ENCODE measurements around the gene ZYG11B.

- TF ChIP-seq, protein P1, sequence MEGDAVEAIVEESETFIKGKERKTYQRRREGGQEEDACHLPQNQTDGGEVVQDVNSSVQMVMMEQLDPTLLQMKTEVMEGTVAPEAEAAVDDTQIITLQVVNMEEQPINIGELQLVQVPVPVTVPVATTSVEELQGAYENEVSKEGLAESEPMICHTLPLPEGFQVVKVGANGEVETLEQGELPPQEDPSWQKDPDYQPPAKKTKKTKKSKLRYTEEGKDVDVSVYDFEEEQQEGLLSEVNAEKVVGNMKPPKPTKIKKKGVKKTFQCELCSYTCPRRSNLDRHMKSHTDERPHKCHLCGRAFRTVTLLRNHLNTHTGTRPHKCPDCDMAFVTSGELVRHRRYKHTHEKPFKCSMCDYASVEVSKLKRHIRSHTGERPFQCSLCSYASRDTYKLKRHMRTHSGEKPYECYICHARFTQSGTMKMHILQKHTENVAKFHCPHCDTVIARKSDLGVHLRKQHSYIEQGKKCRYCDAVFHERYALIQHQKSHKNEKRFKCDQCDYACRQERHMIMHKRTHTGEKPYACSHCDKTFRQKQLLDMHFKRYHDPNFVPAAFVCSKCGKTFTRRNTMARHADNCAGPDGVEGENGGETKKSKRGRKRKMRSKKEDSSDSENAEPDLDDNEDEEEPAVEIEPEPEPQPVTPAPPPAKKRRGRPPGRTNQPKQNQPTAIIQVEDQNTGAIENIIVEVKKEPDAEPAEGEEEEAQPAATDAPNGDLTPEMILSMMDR (IDR thresholded peaks at IDR 0.05): no peak
- no peak for TF ChIP-seq POLR2A (IDR thresholded peaks at IDR 0.05)
Observed at GRCh38 chr1:52679498-52679897, 46.8 kb upstream of the ZYG11B start.

Data from esophagus squamous epithelium (tissue), 4 donors.